ENCODE results near the gene PLA2G4B. TPM values are rescaled to one million over a fixed set of nuclear protein-coding genes. Genes with fewer than 3 reads are reported as not detected.

Gene PLA2G4B
- total RNA-seq, 1 experiment from 2014 or later = 11.0 TPM

DNA sequence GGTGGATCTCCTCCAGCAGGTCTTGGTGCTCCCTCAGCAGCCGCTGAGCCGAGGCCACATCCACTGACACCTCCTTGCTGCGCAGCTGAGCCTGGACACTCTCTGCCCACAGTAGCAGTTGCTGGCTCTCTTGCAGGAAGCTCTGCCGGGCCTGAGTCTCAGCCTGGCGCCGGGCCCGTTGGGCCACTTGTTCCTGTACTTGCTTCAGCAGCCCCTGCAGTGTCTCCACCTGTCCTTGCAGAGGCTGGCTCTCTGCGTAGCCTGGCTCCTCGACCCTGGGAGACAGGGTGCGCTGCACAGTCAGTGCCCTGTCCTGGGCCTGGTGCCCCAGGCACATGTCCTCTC is 39.7 kb downstream of the PLA2G4B start:
- H3K27me3 Mint-ChIP-seq (ENCODE audit: low read depth) = peaks cover 28% of the 10 kb centered on the region
- CTCF ChIA-PET = interaction anchor here (0.8 to 1.8 kb wide), 3 partner anchors 25 to 106 kb away, joined by 3 to 8 read pairs (median 3); no protein-coding TSS in a partner anchor
- POLR2A ChIA-PET = no interaction called here
- peaks cover 8% of the 10 kb centered on the region for H3K4me1 Mint-ChIP-seq
- H3K36me3 Mint-ChIP-seq = no peaks in the 10 kb centered on the region
- no peaks in the 10 kb centered on the region for H3K9me3 Mint-ChIP-seq
- no peak overlapping the region for H3K27ac Mint-ChIP-seq
- no peak for ATAC-seq
- DNase-seq (ENCODE audit: low spot score) = no peak
- TF ChIP-seq, protein P1, sequence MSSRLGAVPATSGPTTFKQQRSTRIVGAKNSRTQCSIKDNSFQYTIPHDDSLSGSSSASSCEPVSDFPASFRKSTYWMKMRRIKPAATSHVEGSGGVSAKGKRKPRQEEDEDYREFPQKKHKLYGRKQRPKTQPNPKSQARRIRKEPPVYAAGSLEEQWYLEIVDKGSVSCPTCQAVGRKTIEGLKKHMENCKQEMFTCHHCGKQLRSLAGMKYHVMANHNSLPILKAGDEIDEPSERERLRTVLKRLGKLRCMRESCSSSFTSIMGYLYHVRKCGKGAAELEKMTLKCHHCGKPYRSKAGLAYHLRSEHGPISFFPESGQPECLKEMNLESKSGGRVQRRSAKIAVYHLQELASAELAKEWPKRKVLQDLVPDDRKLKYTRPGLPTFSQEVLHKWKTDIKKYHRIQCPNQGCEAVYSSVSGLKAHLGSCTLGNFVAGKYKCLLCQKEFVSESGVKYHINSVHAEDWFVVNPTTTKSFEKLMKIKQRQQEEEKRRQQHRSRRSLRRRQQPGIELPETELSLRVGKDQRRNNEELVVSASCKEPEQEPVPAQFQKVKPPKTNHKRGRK (CRISPR knock-in tag; IDR thresholded peaks at IDR 0.05; ENCODE audit: borderline replicate concordance) = no peak
- TF ChIP-seq, protein P2, sequence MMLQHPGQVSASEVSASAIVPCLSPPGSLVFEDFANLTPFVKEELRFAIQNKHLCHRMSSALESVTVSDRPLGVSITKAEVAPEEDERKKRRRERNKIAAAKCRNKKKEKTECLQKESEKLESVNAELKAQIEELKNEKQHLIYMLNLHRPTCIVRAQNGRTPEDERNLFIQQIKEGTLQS (CRISPR knock-in tag; conservative IDR thresholded peaks at IDR 0.05) = no peak
- no peak for TF ChIP-seq TEAD1 (CRISPR knock-in tag; IDR thresholded peaks at IDR 0.05)
- TF ChIP-seq, protein P3, sequence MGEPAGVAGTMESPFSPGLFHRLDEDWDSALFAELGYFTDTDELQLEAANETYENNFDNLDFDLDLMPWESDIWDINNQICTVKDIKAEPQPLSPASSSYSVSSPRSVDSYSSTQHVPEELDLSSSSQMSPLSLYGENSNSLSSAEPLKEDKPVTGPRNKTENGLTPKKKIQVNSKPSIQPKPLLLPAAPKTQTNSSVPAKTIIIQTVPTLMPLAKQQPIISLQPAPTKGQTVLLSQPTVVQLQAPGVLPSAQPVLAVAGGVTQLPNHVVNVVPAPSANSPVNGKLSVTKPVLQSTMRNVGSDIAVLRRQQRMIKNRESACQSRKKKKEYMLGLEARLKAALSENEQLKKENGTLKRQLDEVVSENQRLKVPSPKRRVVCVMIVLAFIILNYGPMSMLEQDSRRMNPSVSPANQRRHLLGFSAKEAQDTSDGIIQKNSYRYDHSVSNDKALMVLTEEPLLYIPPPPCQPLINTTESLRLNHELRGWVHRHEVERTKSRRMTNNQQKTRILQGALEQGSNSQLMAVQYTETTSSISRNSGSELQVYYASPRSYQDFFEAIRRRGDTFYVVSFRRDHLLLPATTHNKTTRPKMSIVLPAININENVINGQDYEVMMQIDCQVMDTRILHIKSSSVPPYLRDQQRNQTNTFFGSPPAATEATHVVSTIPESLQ (CRISPR knock-in tag; IDR thresholded peaks at IDR 0.05) = no peak
- TF ChIP-seq, protein P4, sequence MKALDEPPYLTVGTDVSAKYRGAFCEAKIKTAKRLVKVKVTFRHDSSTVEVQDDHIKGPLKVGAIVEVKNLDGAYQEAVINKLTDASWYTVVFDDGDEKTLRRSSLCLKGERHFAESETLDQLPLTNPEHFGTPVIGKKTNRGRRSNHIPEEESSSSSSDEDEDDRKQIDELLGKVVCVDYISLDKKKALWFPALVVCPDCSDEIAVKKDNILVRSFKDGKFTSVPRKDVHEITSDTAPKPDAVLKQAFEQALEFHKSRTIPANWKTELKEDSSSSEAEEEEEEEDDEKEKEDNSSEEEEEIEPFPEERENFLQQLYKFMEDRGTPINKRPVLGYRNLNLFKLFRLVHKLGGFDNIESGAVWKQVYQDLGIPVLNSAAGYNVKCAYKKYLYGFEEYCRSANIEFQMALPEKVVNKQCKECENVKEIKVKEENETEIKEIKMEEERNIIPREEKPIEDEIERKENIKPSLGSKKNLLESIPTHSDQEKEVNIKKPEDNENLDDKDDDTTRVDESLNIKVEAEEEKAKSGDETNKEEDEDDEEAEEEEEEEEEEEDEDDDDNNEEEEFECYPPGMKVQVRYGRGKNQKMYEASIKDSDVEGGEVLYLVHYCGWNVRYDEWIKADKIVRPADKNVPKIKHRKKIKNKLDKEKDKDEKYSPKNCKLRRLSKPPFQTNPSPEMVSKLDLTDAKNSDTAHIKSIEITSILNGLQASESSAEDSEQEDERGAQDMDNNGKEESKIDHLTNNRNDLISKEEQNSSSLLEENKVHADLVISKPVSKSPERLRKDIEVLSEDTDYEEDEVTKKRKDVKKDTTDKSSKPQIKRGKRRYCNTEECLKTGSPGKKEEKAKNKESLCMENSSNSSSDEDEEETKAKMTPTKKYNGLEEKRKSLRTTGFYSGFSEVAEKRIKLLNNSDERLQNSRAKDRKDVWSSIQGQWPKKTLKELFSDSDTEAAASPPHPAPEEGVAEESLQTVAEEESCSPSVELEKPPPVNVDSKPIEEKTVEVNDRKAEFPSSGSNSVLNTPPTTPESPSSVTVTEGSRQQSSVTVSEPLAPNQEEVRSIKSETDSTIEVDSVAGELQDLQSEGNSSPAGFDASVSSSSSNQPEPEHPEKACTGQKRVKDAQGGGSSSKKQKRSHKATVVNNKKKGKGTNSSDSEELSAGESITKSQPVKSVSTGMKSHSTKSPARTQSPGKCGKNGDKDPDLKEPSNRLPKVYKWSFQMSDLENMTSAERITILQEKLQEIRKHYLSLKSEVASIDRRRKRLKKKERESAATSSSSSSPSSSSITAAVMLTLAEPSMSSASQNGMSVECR (CRISPR knock-in tag; IDR thresholded peaks at IDR 0.05; ENCODE audit: borderline replicate concordance) = no peak
- TF ChIP-seq ZNF121 (CRISPR knock-in tag; IDR thresholded peaks at IDR 0.05) = no peak
- TF ChIP-seq, protein P5, sequence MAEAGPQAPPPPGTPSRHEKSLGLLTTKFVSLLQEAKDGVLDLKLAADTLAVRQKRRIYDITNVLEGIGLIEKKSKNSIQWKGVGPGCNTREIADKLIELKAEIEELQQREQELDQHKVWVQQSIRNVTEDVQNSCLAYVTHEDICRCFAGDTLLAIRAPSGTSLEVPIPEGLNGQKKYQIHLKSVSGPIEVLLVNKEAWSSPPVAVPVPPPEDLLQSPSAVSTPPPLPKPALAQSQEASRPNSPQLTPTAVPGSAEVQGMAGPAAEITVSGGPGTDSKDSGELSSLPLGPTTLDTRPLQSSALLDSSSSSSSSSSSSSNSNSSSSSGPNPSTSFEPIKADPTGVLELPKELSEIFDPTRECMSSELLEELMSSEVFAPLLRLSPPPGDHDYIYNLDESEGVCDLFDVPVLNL (CRISPR knock-in tag; IDR thresholded peaks at IDR 0.05; ENCODE audit: borderline replicate concordance, low read depth) = no peak
- no peak for TF ChIP-seq MYBL2 (CRISPR knock-in tag; IDR thresholded peaks at IDR 0.05)
- TF ChIP-seq, protein P6, sequence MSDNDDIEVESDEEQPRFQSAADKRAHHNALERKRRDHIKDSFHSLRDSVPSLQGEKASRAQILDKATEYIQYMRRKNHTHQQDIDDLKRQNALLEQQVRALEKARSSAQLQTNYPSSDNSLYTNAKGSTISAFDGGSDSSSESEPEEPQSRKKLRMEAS (CRISPR knock-in tag; IDR thresholded peaks at IDR 0.05) = no peak
- TF ChIP-seq NFYB (CRISPR knock-in tag; conservative IDR thresholded peaks at IDR 0.05; ENCODE audit: low read depth) = no peak
- H3K4me3 Mint-ChIP-seq = no peak overlapping the region

DNA sequence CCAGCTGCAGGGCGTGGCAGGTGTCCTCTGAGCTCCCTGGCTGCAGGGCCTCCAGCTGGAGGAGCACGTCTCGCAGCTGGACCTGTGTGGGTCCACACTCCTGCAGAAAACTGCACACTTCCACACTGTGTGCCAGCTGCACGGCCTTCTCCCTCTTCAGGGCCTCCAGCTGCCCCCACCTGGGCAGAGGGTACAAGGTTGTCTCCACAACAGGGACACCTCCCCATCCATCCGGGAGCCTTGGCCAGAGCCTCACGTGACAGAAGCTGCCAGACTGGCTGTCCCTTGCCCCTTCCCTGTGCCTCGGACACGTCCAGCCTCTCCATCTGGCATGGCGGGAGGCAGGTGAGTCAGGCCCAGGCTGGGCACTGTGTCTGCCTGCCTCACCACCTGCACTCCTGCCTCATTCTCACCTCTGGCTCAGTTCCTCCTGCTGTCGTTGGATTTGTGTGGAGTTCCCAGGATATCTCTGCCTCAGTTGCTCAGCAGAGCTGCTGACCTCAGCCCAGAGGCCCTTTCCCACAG is 40.7 kb downstream of the PLA2G4B start:
- Mint-ChIP-seq H3K27me3 (ENCODE audit: low read depth) (peaks cover 33% of the 10 kb centered on the region), H3K4me3 (no peak overlapping the region), H3K9me3 (no peaks in the 10 kb centered on the region), H3K27ac (no peak overlapping the region), H3K36me3 (no peaks in the 10 kb centered on the region), H3K4me1 (peaks cover 8% of the 10 kb centered on the region)
- ATAC-seq = no peak
- POLR2A ChIA-PET = no interaction called here
- CTCF ChIA-PET = interaction anchor here (1.8 to 1.9 kb wide), 2 partner anchors 25 to 105 kb away, joined by 8 read pairs; partner anchors contain the start of gene MAPKBP1
- no peak for DNase-seq (ENCODE audit: low spot score)
- TF ChIP-seq, protein P7, sequence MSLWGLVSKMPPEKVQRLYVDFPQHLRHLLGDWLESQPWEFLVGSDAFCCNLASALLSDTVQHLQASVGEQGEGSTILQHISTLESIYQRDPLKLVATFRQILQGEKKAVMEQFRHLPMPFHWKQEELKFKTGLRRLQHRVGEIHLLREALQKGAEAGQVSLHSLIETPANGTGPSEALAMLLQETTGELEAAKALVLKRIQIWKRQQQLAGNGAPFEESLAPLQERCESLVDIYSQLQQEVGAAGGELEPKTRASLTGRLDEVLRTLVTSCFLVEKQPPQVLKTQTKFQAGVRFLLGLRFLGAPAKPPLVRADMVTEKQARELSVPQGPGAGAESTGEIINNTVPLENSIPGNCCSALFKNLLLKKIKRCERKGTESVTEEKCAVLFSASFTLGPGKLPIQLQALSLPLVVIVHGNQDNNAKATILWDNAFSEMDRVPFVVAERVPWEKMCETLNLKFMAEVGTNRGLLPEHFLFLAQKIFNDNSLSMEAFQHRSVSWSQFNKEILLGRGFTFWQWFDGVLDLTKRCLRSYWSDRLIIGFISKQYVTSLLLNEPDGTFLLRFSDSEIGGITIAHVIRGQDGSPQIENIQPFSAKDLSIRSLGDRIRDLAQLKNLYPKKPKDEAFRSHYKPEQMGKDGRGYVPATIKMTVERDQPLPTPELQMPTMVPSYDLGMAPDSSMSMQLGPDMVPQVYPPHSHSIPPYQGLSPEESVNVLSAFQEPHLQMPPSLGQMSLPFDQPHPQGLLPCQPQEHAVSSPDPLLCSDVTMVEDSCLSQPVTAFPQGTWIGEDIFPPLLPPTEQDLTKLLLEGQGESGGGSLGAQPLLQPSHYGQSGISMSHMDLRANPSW (CRISPR knock-in tag; conservative IDR thresholded peaks at IDR 0.05; ENCODE audit: low read depth) = no peak
- TF ChIP-seq MXD4 (CRISPR knock-in tag; IDR thresholded peaks at IDR 0.05; ENCODE audit: borderline replicate concordance) (no peak), FOXP1 (CRISPR knock-in tag; IDR thresholded peaks at IDR 0.05; ENCODE audit: borderline replicate concordance) (no peak), NR2C2 (CRISPR knock-in tag; IDR thresholded peaks at IDR 0.05) (no peak), NFATC4 (CRISPR knock-in tag; IDR thresholded peaks at IDR 0.05) (no peak), OVOL2 (CRISPR knock-in tag; IDR thresholded peaks at IDR 0.05; ENCODE audit: borderline replicate concordance) (no peak), TEAD4 (CRISPR knock-in tag; IDR thresholded peaks at IDR 0.05) (no peak), SP1 (CRISPR knock-in tag; conservative IDR thresholded peaks at IDR 0.05) (no peak)
- TF ChIP-seq, protein P8, sequence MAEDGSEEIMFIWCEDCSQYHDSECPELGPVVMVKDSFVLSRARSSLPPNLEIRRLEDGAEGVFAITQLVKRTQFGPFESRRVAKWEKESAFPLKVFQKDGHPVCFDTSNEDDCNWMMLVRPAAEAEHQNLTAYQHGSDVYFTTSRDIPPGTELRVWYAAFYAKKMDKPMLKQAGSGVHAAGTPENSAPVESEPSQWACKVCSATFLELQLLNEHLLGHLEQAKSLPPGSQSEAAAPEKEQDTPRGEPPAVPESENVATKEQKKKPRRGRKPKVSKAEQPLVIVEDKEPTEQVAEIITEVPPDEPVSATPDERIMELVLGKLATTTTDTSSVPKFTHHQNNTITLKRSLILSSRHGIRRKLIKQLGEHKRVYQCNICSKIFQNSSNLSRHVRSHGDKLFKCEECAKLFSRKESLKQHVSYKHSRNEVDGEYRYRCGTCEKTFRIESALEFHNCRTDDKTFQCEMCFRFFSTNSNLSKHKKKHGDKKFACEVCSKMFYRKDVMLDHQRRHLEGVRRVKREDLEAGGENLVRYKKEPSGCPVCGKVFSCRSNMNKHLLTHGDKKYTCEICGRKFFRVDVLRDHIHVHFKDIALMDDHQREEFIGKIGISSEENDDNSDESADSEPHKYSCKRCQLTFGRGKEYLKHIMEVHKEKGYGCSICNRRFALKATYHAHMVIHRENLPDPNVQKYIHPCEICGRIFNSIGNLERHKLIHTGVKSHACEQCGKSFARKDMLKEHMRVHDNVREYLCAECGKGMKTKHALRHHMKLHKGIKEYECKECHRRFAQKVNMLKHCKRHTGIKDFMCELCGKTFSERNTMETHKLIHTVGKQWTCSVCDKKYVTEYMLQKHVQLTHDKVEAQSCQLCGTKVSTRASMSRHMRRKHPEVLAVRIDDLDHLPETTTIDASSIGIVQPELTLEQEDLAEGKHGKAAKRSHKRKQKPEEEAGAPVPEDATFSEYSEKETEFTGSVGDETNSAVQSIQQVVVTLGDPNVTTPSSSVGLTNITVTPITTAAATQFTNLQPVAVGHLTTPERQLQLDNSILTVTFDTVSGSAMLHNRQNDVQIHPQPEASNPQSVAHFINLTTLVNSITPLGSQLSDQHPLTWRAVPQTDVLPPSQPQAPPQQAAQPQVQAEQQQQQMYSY (CRISPR knock-in tag; IDR thresholded peaks at IDR 0.05) = no peak
